Osteoblast (primary cell): Measurements from ENCODE around the gene NEDD4L. TPM values are rescaled to one million over a fixed set of nuclear protein-coding genes. Genes with fewer than 3 reads are reported as not detected.

Experiments
- DNase-seq: peaks from one replicate; pipeline ENCODE4 v3.0.0; 2011; ENCODE audit warnings: low spot score, mixed read lengths; ENCODE audit not compliant: insufficient read length; ENCODE audit errors: missing footprints
- H2AFZ ChIP-seq: 2 replicates; pipeline ENCODE4 v1.6.0; 2011; ENCODE audit warnings: mild to moderate bottlenecking, low read length
- H3K27ac ChIP-seq: 2 replicates; pipeline ENCODE4 v1.5.1; 2011; ENCODE audit warnings: mild to moderate bottlenecking, low read depth, low read length, moderate library complexity
- H3K27me3 ChIP-seq: 2 replicates; pipeline ENCODE4 v1.6.0; 2012; ENCODE audit warnings: mild to moderate bottlenecking, control low read depth, inconsistent platforms, low read length, moderate library complexity; ENCODE audit not compliant: insufficient read depth
- H3K36me3 ChIP-seq: 2 replicates; pipeline ENCODE4 v1.5.1; 2011; ENCODE audit warnings: mild to moderate bottlenecking, low read length, control low read depth, moderate library complexity; ENCODE audit not compliant: insufficient read depth
- H3K4me1 ChIP-seq: 2 replicates; pipeline ENCODE4 v1.5.1; 2011; ENCODE audit warnings: mild to moderate bottlenecking, low read length, control low read depth, moderate library complexity; ENCODE audit not compliant: insufficient read depth
- H3K4me2 ChIP-seq: 2 replicates; pipeline ENCODE4 v1.6.0; 2011; ENCODE audit warnings: mild to moderate bottlenecking, low read length; ENCODE audit not compliant: insufficient read depth
- H3K4me3 ChIP-seq: fragments of 200-600 bp; sonication (generic); 3 replicates; pipeline ENCODE4 v1.5.1; 2012; ENCODE audit warnings: mild to moderate bottlenecking, low read length, inconsistent platforms; ENCODE audit not compliant: insufficient read depth
- H3K79me2 ChIP-seq: 2 replicates; pipeline ENCODE4 v1.6.0; 2012; ENCODE audit warnings: mild to moderate bottlenecking, low read length, control low read depth, inconsistent platforms; ENCODE audit not compliant: insufficient read depth
- H3K9me3 ChIP-seq: 2 replicates; pipeline ENCODE4 v1.5.1; 2011; ENCODE audit warnings: low read depth, low read length, control low read depth
- H4K20me1 ChIP-seq: 2 replicates; pipeline ENCODE4 v1.6.0; 2012; ENCODE audit warnings: mild to moderate bottlenecking, low read length, control low read depth; ENCODE audit not compliant: insufficient read depth
- CTCF ChIP-seq: IDR thresholded peaks from 2 replicates; pipeline ENCODE4 v1.5.1; 2011; ENCODE audit warnings: mild to moderate bottlenecking, low read depth, low read length, moderate library complexity; ENCODE audit errors: extremely low read depth
- total RNA-seq: library from RNA; depleted of rRNA; stranded (reverse); fragments of >200 nt; gene quantifications from 2 replicates; pipeline ENCODE4 v1.2.3, GENCODE V29; 2012

The NEDD4L gene
- total RNA-seq, 1 donor: 30.0 TPM

- H3K27ac ChIP-seq: no peak overlapping the region
- H3K27me3 ChIP-seq: peaks cover 32% of the 10 kb centered on the region
- no peak overlapping the region for H3K4me3 ChIP-seq
- no peaks in the 10 kb centered on the region for H4K20me1 ChIP-seq
- H3K9me3 ChIP-seq: no peaks in the 10 kb centered on the region
- H3K4me1 ChIP-seq: no peaks in the 10 kb centered on the region
- H3K79me2 ChIP-seq: no peaks in the 10 kb centered on the region
- no peak overlapping the region for H2AFZ ChIP-seq
- TF ChIP-seq CTCF: no peak
- H3K36me3 ChIP-seq: no peaks in the 10 kb centered on the region
- no peak overlapping the region for H3K4me2 ChIP-seq
- no peak for DNase-seq
Measured at GRCh38 chr18:58409802-58410445, 365.9 kb downstream of the NEDD4L start.

- Histone ChIP-seq H3K79me2 (no peaks in the 10 kb centered on the region), H3K4me1 (peaks cover 4% of the 10 kb centered on the region), H3K4me3 (no peak overlapping the region), H3K9me3 (no peaks in the 10 kb centered on the region), H3K36me3 (no peaks in the 10 kb centered on the region), H3K27me3 (peaks cover 34% of the 10 kb centered on the region), H2AFZ (no peak overlapping the region), H3K4me2 (no peak overlapping the region), H4K20me1 (no peaks in the 10 kb centered on the region), H3K27ac (no peak overlapping the region)
- no peak for TF ChIP-seq CTCF
- DNase-seq: no peak
Measured at GRCh38 chr18:58411323-58411722, 367.3 kb downstream of the NEDD4L start.

GRCh38 chr18:58412844-58413666 is 369.0 kb downstream of the NEDD4L start:
- Histone ChIP-seq H3K4me3 (no peak overlapping the region), H3K9me3 (no peaks in the 10 kb centered on the region), H3K27ac (no peak overlapping the region), H3K79me2 (no peaks in the 10 kb centered on the region), H3K27me3 (peaks cover 29% of the 10 kb centered on the region), H3K4me2 (no peak overlapping the region), H2AFZ (no peak overlapping the region), H4K20me1 (no peaks in the 10 kb centered on the region), H3K36me3 (no peaks in the 10 kb centered on the region), H3K4me1 (peaks cover 18% of the 10 kb centered on the region)
- no peak for DNase-seq
- no peak for TF ChIP-seq CTCF
